Measurements from ENCODE around the gene DIAPH2. TPM values are rescaled to one million over a fixed set of nuclear protein-coding genes. Genes with fewer than 3 reads are reported as not detected.

DIAPH2 gene
- total RNA-seq, 4 donors from 2014 or later, result 12.1 to 41.6 (median 29.1) TPM

DNA sequence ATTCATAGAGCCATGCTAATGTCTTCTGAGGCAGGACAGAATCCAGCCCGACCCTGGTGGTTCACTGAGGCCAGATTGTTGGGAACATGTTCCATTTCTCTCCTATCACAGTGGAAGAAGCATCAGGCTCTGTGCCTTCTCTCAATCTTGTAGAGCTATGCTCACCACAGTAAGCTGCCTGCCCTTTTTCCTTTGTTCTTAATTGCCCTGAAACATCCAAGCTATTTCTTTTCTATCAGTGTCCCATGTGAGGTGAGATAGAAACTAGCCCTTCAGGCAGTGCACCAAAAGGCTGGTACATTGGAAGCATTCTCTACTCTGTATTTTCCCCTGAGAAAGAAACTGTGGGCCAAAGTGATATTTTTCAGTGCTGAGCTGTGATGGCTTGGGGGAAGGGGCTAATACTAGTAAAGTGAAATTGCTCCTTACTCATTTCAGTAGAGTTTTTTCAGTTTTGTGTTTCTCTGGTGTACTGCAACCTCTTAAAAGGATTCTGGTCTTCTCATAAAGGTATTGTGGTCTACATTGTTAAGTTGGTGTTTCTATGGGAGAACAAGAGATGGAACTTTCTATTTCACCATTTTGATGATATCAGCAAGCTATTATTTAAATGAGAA, 810.2 kb downstream of the DIAPH2 start:
- in situ Hi-C loops (cut with MboI; ENCODE audit: low sequenced_read_pairs in 4 of 4) (no loop called here), intact Hi-C loops (cut with DNase I; ENCODE audit: low total_unique reads) (no loop called here)
- Histone ChIP-seq H3K27me3 (no peaks in the 10 kb centered on the region), H3K4me1 (no peaks in the 10 kb centered on the region), H3K27ac (no peak overlapping the region), H3K9me3 (no peaks in the 10 kb centered on the region), H3K36me3 (no peaks in the 10 kb centered on the region), H3K4me3 (no peak overlapping the region)
- ATAC-seq, result no peak
- DNase-seq, result no peak
- no peak for TF ChIP-seq POLR2A (IDR thresholded peaks at IDR 0.05)
- TF ChIP-seq, protein P1, sequence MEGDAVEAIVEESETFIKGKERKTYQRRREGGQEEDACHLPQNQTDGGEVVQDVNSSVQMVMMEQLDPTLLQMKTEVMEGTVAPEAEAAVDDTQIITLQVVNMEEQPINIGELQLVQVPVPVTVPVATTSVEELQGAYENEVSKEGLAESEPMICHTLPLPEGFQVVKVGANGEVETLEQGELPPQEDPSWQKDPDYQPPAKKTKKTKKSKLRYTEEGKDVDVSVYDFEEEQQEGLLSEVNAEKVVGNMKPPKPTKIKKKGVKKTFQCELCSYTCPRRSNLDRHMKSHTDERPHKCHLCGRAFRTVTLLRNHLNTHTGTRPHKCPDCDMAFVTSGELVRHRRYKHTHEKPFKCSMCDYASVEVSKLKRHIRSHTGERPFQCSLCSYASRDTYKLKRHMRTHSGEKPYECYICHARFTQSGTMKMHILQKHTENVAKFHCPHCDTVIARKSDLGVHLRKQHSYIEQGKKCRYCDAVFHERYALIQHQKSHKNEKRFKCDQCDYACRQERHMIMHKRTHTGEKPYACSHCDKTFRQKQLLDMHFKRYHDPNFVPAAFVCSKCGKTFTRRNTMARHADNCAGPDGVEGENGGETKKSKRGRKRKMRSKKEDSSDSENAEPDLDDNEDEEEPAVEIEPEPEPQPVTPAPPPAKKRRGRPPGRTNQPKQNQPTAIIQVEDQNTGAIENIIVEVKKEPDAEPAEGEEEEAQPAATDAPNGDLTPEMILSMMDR (IDR thresholded peaks at IDR 0.05 in 4 of 5, conservative IDR thresholded peaks at IDR 0.05 in 1 of 5), result no peak

DNA sequence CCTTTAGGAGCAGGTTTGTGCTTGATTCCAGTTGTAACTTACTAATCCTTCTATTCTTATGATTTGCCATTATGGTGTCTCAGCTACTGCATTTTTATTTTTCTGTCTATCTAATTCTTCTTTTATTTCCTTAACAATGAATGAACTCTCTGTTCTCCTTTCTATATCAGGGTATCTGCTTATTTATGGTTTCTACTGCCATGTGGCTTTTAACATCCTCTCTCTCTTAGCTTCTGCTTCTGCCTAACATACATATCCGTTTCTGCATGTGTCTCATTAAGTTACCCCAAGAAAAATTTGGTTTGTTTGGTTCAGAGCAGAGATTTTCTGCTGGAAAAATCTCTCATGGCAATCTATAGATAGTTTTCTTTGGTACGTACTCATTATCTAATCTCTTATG, 813.5 kb downstream of the DIAPH2 start:
- H3K9me3 ChIP-seq, result no peaks in the 10 kb centered on the region
- TF ChIP-seq, protein P1 (IDR thresholded peaks at IDR 0.05 in 4 of 5, conservative IDR thresholded peaks at IDR 0.05 in 1 of 5), result no peak
- TF ChIP-seq POLR2A (IDR thresholded peaks at IDR 0.05), result no peak
- no peaks in the 10 kb centered on the region for H3K27me3 ChIP-seq
- no peaks in the 10 kb centered on the region for H3K4me1 ChIP-seq
- H3K36me3 ChIP-seq, result no peaks in the 10 kb centered on the region
- intact Hi-C loops (cut with DNase I; ENCODE audit: low total_unique reads) (no loop called here), in situ Hi-C loops (cut with MboI; ENCODE audit: low sequenced_read_pairs in 4 of 4) (no loop called here)
- H3K4me3 ChIP-seq, result no peak overlapping the region
- ATAC-seq (no peak), DNase-seq (no peak)
- H3K27ac ChIP-seq, result no peak overlapping the region

DNA sequence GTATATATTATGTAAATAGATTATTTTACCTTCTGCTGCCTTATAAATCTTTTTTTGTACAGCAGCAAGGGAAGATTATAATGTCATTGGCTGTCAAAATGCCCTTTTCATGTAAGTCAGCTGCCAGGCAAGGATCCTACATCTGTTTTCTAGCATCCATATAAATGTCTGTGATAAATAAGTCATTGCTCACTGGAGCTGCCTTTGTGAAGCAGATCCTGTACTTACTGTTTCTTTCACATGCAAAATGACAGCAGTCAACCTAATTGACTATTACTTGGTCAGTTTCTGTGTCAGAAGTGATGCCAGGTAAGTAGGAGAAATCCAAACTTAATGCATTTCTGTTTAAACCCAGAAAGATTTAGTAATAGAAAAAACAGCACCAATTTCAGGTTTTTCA, 819.8 kb downstream of the DIAPH2 start:
- in situ Hi-C loops (cut with MboI; ENCODE audit: low sequenced_read_pairs in 4 of 4), result no loop called here
- no peak for TF ChIP-seq POLR2A (IDR thresholded peaks at IDR 0.05)
- TF ChIP-seq, protein P1 (IDR thresholded peaks at IDR 0.05 in 4 of 5, conservative IDR thresholded peaks at IDR 0.05 in 1 of 5), result no peak
- ATAC-seq (no peak), DNase-seq (no peak)
- Histone ChIP-seq H3K4me3 (no peak overlapping the region), H3K4me1 (no peaks in the 10 kb centered on the region), H3K9me3 (no peaks in the 10 kb centered on the region), H3K27ac (no peak overlapping the region), H3K27me3 (no peaks in the 10 kb centered on the region), H3K36me3 (no peaks in the 10 kb centered on the region)
- intact Hi-C loops (cut with DNase I; ENCODE audit: low total_unique reads), result no loop called here

DNA sequence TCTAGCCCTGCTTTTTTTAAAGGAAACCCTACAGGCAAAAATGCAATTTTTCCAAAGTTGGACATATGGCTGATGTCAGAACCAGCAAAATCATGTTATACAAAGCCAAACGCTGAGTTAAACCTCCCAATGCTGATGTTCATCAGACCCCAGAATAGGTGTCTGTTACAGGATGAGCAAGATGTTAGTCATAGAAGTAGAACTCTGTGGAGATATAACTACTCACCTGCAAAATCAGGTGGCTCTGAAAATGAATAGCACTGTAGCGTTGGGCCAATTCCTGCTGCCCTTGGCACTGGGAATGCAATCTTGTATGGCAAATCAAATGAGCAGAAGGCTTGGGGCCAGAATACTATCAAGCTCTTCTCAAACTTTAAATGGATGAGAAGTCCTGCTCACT, 833.1 kb downstream of the DIAPH2 start:
- H3K9me3 ChIP-seq, result no peaks in the 10 kb centered on the region
- no peaks in the 10 kb centered on the region for H3K36me3 ChIP-seq
- no peak overlapping the region for H3K4me3 ChIP-seq
- ATAC-seq, result no peak
- H3K27me3 ChIP-seq, result no peaks in the 10 kb centered on the region
- no peak for TF ChIP-seq POLR2A (IDR thresholded peaks at IDR 0.05)
- TF ChIP-seq, protein P1 (IDR thresholded peaks at IDR 0.05 in 4 of 5, conservative IDR thresholded peaks at IDR 0.05 in 1 of 5), result no peak
- intact Hi-C loops (cut with DNase I; ENCODE audit: low total_unique reads) (no loop called here), in situ Hi-C loops (cut with MboI; ENCODE audit: low sequenced_read_pairs in 4 of 4) (no loop called here)
- H3K27ac ChIP-seq, result no peak overlapping the region
- no peaks in the 10 kb centered on the region for H3K4me1 ChIP-seq
- DNase-seq, result no peak

DNA sequence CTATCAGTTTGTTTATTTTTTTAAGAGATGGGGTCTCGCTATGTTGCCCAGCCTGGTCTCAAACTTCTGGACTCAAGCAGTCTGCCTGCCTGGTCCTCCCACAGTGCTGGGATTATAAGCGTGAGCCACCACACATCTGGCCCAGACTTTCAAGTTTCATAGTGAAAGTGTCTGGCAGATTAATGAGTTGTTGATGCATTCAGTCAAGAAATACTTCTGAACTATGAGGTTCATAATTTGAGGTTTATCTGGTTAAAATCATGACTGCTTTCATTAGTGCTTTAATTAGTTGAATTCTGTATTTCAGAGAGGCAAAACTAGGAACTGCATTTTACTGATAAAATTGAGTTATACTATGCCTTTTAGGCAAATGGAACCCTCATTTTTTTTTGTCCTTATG, 837.7 kb downstream of the DIAPH2 start:
- intact Hi-C loops (cut with DNase I; ENCODE audit: low total_unique reads), result no loop called here
- no peaks in the 10 kb centered on the region for H3K36me3 ChIP-seq
- no peaks in the 10 kb centered on the region for H3K27me3 ChIP-seq
- H3K4me1 ChIP-seq, result no peaks in the 10 kb centered on the region
- DNase-seq, result no peak
- in situ Hi-C loops (cut with MboI; ENCODE audit: low sequenced_read_pairs in 4 of 4), result no loop called here
- no peak overlapping the region for H3K4me3 ChIP-seq
- H3K27ac ChIP-seq, result no peak overlapping the region
- no peaks in the 10 kb centered on the region for H3K9me3 ChIP-seq
- no peak for ATAC-seq
- TF ChIP-seq POLR2A (IDR thresholded peaks at IDR 0.05), result no peak
- TF ChIP-seq, protein P1 (IDR thresholded peaks at IDR 0.05 in 4 of 5, conservative IDR thresholded peaks at IDR 0.05 in 1 of 5), result no peak
